GM12878 (cell line): Measurements from ENCODE around the gene FSTL4. TPM values are rescaled to one million over a fixed set of nuclear protein-coding genes. Genes with fewer than 3 reads are reported as not detected.
A peak's percentile ranks its signal among the peaks of the same experiment; 100 is the strongest.

ENCODE experiments used
- CREB1 ChIP-seq: IDR thresholded peaks from 2 replicates; pipeline ENCODE4 v1.6.1; 2012; ENCODE audit warnings: low read depth, mild to moderate bottlenecking, inconsistent platforms
- CUX1 ChIP-seq: IDR thresholded peaks from 2 replicates; pipeline ENCODE4 v1.6.1; 2012; ENCODE audit warnings: improper control_type of control experiment, low read depth, low read length; ENCODE audit not compliant: insufficient replicate concordance
- EED ChIP-seq: sonication (generic); IDR thresholded peaks from 2 replicates; pipeline ENCODE4 v1.6.1; 2016; ENCODE audit warnings: antibody characterized with exemption, low read depth
- EZH2 ChIP-seq: IDR thresholded peaks from 2 replicates; pipeline ENCODE4 v1.6.1; 2012; ENCODE audit warnings: low read depth, mild to moderate bottlenecking, control low read depth, inconsistent platforms, low read length, borderline replicate concordance; ENCODE audit not compliant: control insufficient read depth
- GABPA ChIP-seq: IDR thresholded peaks from 2 replicates; pipeline ENCODE4 v1.6.1; 2014; ENCODE audit warnings: antibody characterized with exemption, low read depth, mild to moderate bottlenecking, inconsistent platforms
- IKZF2 ChIP-seq, 2 experiments: fragments of 450-650 bp; IDR thresholded peaks; 2 replicates each; pipeline ENCODE4 v1.6.1; 2017; ENCODE audit warnings: mild to moderate bottlenecking in 2 of 2, moderate library complexity in 2 of 2
- KLF5 ChIP-seq: fragments of 450-650 bp; IDR thresholded peaks from 2 replicates; pipeline ENCODE4 v1.6.1; 2014; ENCODE audit warnings: mild to moderate bottlenecking; ENCODE audit not compliant: partially characterized antibody
- MTA2 ChIP-seq: fragments of 450-650 bp; IDR thresholded peaks from 2 replicates; pipeline ENCODE4 v1.6.1; 2016; ENCODE audit warnings: low read depth, mild to moderate bottlenecking, moderate library complexity
- NFIC ChIP-seq: IDR thresholded peaks from 2 replicates; pipeline ENCODE4 v1.6.1; 2012; ENCODE audit warnings: low read depth, mild to moderate bottlenecking, inconsistent platforms, low read length, moderate library complexity
- NFYB ChIP-seq: IDR thresholded peaks from 2 replicates; pipeline ENCODE4 v1.6.1; 2011; ENCODE audit warnings: low read depth, mild to moderate bottlenecking, low read length, improper control_type of control experiment, moderate library complexity; ENCODE audit not compliant: insufficient read depth
- NR2F1 ChIP-seq: fragments of 450-650 bp; conservative IDR thresholded peaks from 2 replicates; pipeline ENCODE4 v1.6.1; 2017; ENCODE audit warnings: mild to moderate bottlenecking
- PAX8 ChIP-seq: fragments of 450-650 bp; IDR thresholded peaks from 2 replicates; pipeline ENCODE4 v1.6.1; 2017; ENCODE audit warnings: mild to moderate bottlenecking, moderate library complexity
- POU2F2 ChIP-seq: IDR thresholded peaks from 3 replicates; pipeline ENCODE4 v1.6.1; 2011; ENCODE audit warnings: low read depth, mild to moderate bottlenecking, low read length, borderline replicate concordance
- RELA ChIP-seq: fragments of 450-650 bp; IDR thresholded peaks from 2 replicates; pipeline ENCODE4 v1.8.0; 2014; ENCODE audit warnings: borderline replicate concordance; ENCODE audit not compliant: partially characterized antibody
- SP1 ChIP-seq: IDR thresholded peaks from one replicate; pipeline ENCODE4 v1.6.1; 2011; ENCODE audit warnings: low read depth, low read length
- SRF ChIP-seq, 2 experiments: IDR thresholded peaks; 2 replicates each; pipeline ENCODE4 v1.6.1; 2011; ENCODE audit warnings: low read depth in 2 of 2, low read length in 2 of 2, mild to moderate bottlenecking in 1 of 2, moderate library complexity in 1 of 2
- TCF12 ChIP-seq: IDR thresholded peaks from 2 replicates; pipeline ENCODE4 v1.6.1; 2011; ENCODE audit warnings: low read depth, mild to moderate bottlenecking, low read length
- ZBED1 ChIP-seq: IDR thresholded peaks from 2 replicates; pipeline ENCODE4 v1.6.1; 2016; ENCODE audit warnings: borderline replicate concordance
- ZNF24 ChIP-seq: fragments of 450-650 bp; IDR thresholded peaks from 2 replicates; pipeline ENCODE4 v1.6.1; 2017; ENCODE audit warnings: antibody characterized with exemption, mild to moderate bottlenecking
- ZNF384 ChIP-seq: IDR thresholded peaks from 2 replicates; pipeline ENCODE4 v1.6.1; 2012; ENCODE audit warnings: low read depth, mild to moderate bottlenecking, low read length, improper control_type of control experiment, borderline replicate concordance
- ZNF592 ChIP-seq: fragments of 450-650 bp; IDR thresholded peaks from 2 replicates; pipeline ENCODE4 v1.6.1; 2017; ENCODE audit warnings: mild to moderate bottlenecking, moderate library complexity
- polyA plus RNA-seq, 11 experiments: library from polyadenylated mRNA; depleted of rRNA in 4 of 11; unstranded in 6 of 11; stranded (reverse) in 5 of 11; fragments of >200 nt; fragmentation: Nextera tagmentation in 4 of 11; fragmentation: Illumina TruSeq in 1 of 11; extraction: Ambion mirVana in 4 of 11; extraction: Trizol in 1 of 11; gene quantifications; 1 replicate in 1 of 11; 2 replicates in 10 of 11; pipeline versions ENCODE4 v1.2.1 to v1.2.3, GENCODE V29; 2011 to 2016; ENCODE audit warnings: inconsistent platforms in 2 of 11, missing spikeins in 2 of 11, low read depth in 1 of 11
- total RNA-seq, 4 experiments: library from RNA; depleted of rRNA in 3 of 4; stranded (reverse); fragments of >200 nt in 3 of 4; fragmentation: Illumina TruSeq in 1 of 4; extraction: Trizol in 1 of 4; gene quantifications; 2 replicates each; pipeline versions ENCODE4 v1.2.1 to v1.2.3, GENCODE V29; 2013 to 2021

The FSTL4 gene
- total and polyA plus RNA-seq, 10 of the 15 experiments (the other 5 are each of a cell fraction or from before 2014, with no cell fraction given): 0.01 to 0.79 (median 0.21) TPM; not detected in 6

- TF ChIP-seq ZNF592: no peak
- TF ChIP-seq ZNF24: no peak
- no peak for TF ChIP-seq POU2F2
- TF ChIP-seq KLF5: no peak
- no peak for TF ChIP-seq NFYB
- TF ChIP-seq ZNF384: no peak
- peak; percentile 23; the same call in 1 of the 2 replicates for TF ChIP-seq ZBED1
- TF ChIP-seq EED: peak; percentile 83
- no peak for TF ChIP-seq GABPA
- peak; percentile 65 for TF ChIP-seq SP1
- peak; percentile 69 for TF ChIP-seq MTA2
- TF ChIP-seq NR2F1: no peak
- peak; percentile 75 for TF ChIP-seq NFIC
- no peak for TF ChIP-seq PAX8
- TF ChIP-seq RELA: peak; percentile 95
- TF ChIP-seq CUX1: peak; percentile 26
- 0 out of 4 replicates have a peak, but pooled peaks of 1 of the 2 experiments have one; percentile 5 for TF ChIP-seq SRF (IDR thresholded peaks at IDR 0.05; ENCODE audit: low read depth in 2 of 2, low read length in 2 of 2)
- TF ChIP-seq EZH2: no peak
- 0 out of 2 replicates have a peak, but pooled peaks have one; percentile 3 for TF ChIP-seq CREB1
- TF ChIP-seq IKZF2 (IDR thresholded peaks at IDR 0.05): peak; percentile 8 to 89
- peak; percentile 98 for TF ChIP-seq TCF12
These were observed 290.4 kb downstream of the FSTL4 start (continued) for GRCh38 chr5:133321833-133322420.
